Liver (tissue), 3 donors: Measurements from ENCODE around the gene STOM.
A peak's percentile ranks its signal among the peaks of the same experiment; 100 is the strongest.

Experiments used
- ATF3 ChIP-seq: IDR thresholded peaks from 2 replicates; pipeline ENCODE4 v1.6.1; 2016; ENCODE audit warnings: antibody characterized with exemption
- CTCF ChIP-seq: fragments of 150-350 bp; IDR thresholded peaks from 2 replicates; pipeline ENCODE4 v1.5.1; 2017; ENCODE audit warnings: improper control_type of control experiment, low read depth, low read length; ENCODE audit not compliant: missing input control
- GABPA ChIP-seq, 2 donors: IDR thresholded peaks in 1 of 2; conservative IDR thresholded peaks in 1 of 2; 2 replicates each; pipeline ENCODE4 v1.6.1; 2016; ENCODE audit warnings: antibody characterized with exemption in 2 of 2, mild to moderate bottlenecking in 1 of 2, moderate library complexity in 1 of 2
- REST ChIP-seq: IDR thresholded peaks from 2 replicates; pipeline ENCODE4 v1.6.1; 2016; ENCODE audit warnings: antibody characterized with exemption, mild to moderate bottlenecking
- TAF1 ChIP-seq: conservative IDR thresholded peaks from 2 replicates; pipeline ENCODE4 v1.6.1; 2016; ENCODE audit warnings: antibody characterized with exemption, mild to moderate bottlenecking
- donor health status: healthy.
- donor health status: healthy.

- TF ChIP-seq CTCF = no peak
- TF ChIP-seq GABPA (IDR thresholded peaks at IDR 0.05 in 1 of 2, conservative IDR thresholded peaks at IDR 0.05 in 1 of 2) = no peak
- no peak for TF ChIP-seq ATF3
- TF ChIP-seq TAF1 = peak; percentile 77
- peak; percentile 47 for TF ChIP-seq REST
Observed at GRCh38 chr9:121368138-121368522, 1.9 kb downstream of the STOM start.
